Mammary epithelial cell (primary cell): ENCODE data around the gene RHBDL3.

Experiments
- EZH2 ChIP-seq: IDR thresholded peaks from 2 replicates; pipeline ENCODE4 v1.6.1; 2012; ENCODE audit warnings: low read length, inconsistent platforms, borderline replicate concordance
- TF ChIP-seq, protein P1 (sequence below), 2 donors: IDR thresholded peaks in 1 of 2; conservative IDR thresholded peaks in 1 of 2; 2 replicates each; pipeline ENCODE4 v1.5.1; 2011 to 2012; ENCODE audit warnings: inconsistent platforms in 2 of 2, low read length in 2 of 2, mild to moderate bottlenecking in 2 of 2, control low read depth in 1 of 2, low read depth in 1 of 2; ENCODE audit not compliant: insufficient read depth in 1 of 2; ENCODE audit errors: extremely low read depth in 1 of 2

DNA sequence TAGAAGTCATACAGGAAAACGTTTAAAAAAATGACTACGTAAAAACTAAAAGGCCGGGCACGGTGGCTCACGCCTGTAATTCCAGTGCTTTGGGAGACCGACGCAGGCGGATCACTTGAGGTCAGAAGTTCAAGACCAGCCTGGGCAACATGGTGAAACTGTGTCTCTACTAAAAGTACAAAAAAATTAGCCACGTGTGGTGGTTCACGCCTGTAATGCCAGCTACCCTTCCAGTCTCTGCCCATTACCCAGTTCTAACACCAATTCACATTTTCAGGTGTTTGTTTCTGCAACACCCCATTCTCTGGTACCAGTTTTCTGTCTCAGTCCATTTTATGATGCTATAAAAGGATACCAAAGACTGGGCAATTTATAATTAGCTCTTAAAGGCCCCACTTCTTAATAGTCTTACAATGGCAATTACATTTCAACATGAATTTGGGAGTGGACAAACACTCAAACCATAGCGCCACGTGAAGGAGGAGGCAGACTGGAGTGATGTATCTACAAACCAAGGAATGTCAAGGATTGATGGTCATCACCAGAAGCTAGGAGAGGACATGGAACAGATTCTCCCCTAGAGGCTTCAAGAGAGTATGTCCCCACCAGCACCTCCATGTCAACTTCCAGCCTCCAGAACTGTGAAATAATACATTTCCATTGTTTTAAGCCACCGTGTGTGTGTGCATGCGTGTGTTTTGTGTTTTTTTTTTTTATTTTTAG is 77.1 kb downstream of the RHBDL3 start:
- TF ChIP-seq, protein P1, sequence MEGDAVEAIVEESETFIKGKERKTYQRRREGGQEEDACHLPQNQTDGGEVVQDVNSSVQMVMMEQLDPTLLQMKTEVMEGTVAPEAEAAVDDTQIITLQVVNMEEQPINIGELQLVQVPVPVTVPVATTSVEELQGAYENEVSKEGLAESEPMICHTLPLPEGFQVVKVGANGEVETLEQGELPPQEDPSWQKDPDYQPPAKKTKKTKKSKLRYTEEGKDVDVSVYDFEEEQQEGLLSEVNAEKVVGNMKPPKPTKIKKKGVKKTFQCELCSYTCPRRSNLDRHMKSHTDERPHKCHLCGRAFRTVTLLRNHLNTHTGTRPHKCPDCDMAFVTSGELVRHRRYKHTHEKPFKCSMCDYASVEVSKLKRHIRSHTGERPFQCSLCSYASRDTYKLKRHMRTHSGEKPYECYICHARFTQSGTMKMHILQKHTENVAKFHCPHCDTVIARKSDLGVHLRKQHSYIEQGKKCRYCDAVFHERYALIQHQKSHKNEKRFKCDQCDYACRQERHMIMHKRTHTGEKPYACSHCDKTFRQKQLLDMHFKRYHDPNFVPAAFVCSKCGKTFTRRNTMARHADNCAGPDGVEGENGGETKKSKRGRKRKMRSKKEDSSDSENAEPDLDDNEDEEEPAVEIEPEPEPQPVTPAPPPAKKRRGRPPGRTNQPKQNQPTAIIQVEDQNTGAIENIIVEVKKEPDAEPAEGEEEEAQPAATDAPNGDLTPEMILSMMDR (conservative IDR thresholded peaks at IDR 0.05 in 1 of 2, IDR thresholded peaks at IDR 0.05 in 1 of 2; ENCODE audit: extremely low read depth in 1 of 2, insufficient read depth in 1 of 2, low read depth in 1 of 2, low read length in 2 of 2) = no peak
- no peak for TF ChIP-seq EZH2
